HepG2 (cell line): ENCODE data around the gene EEF2. TPM values are rescaled to one million over a fixed set of nuclear protein-coding genes. Genes with fewer than 3 reads are reported as not detected.

Source experiments
- GLI4 ChIP-seq: sonication (generic); formaldehyde crosslinking; IDR thresholded peaks from 2 replicates; pipeline ENCODE4 v1.5.1; 2020; ENCODE audit warnings: missing genetic modification reagents, mild to moderate bottlenecking, moderate library complexity, borderline replicate concordance
- KLF15 ChIP-seq: sonication (generic); formaldehyde crosslinking; IDR thresholded peaks from 2 replicates; pipeline ENCODE4 v1.8.1; 2023; ENCODE audit warnings: borderline replicate concordance, mild to moderate bottlenecking, inconsistent platforms, missing genetic modification reagents, mixed read lengths
- MATR3 ChIP-seq: sonication (generic); formaldehyde crosslinking; IDR thresholded peaks from 2 replicates; pipeline ENCODE4 v1.4.0; 2020; ENCODE audit warnings: missing genetic modification reagents
- NFKBIZ ChIP-seq: IDR thresholded peaks from 2 replicates; pipeline ENCODE4 v1.6.1; 2018; ENCODE audit warnings: missing genetic modification reagents, missing compliant biosample characterization
- NR2F2 ChIP-seq: IDR thresholded peaks from 2 replicates; pipeline ENCODE4 v1.6.1; 2012; ENCODE audit warnings: low read depth, inconsistent platforms, borderline replicate concordance
- SAP130 ChIP-seq: IDR thresholded peaks from 2 replicates; pipeline ENCODE4 v1.6.1; 2016; ENCODE audit warnings: low read depth
- STAT5B ChIP-seq: sonication (generic); formaldehyde crosslinking; IDR thresholded peaks from 2 replicates; pipeline ENCODE4 v1.4.0; 2020; ENCODE audit warnings: missing genetic modification reagents
- YEATS2 ChIP-seq: sonication (generic); formaldehyde crosslinking; IDR thresholded peaks from 2 replicates; pipeline ENCODE4 v1.4.0; 2020; ENCODE audit warnings: missing genetic modification reagents, borderline replicate concordance
- ZNF10 ChIP-seq: sonication (generic); formaldehyde crosslinking; IDR thresholded peaks from 2 replicates; pipeline ENCODE4 v1.4.0; 2020; ENCODE audit warnings: mild to moderate bottlenecking, low read depth, missing genetic modification reagents, borderline replicate concordance
- ZNF282 ChIP-seq: fragments of 450-650 bp; IDR thresholded peaks from 2 replicates; pipeline ENCODE4 v1.6.1; 2018; ENCODE audit not compliant: partially characterized antibody
- ZNF317 ChIP-seq: sonication (generic); formaldehyde crosslinking; IDR thresholded peaks from 2 replicates; pipeline ENCODE4 v1.5.0; 2020; ENCODE audit warnings: mild to moderate bottlenecking, missing genetic modification reagents
- ZNF326 ChIP-seq: sonication (generic); formaldehyde crosslinking; IDR thresholded peaks from 2 replicates; pipeline ENCODE4 v1.4.0; 2020; ENCODE audit warnings: missing genetic modification reagents, borderline replicate concordance
- ZNF350 ChIP-seq: sonication (generic); formaldehyde crosslinking; IDR thresholded peaks from 2 replicates; pipeline ENCODE4 v1.4.0; 2020; ENCODE audit warnings: mild to moderate bottlenecking, low read depth, missing genetic modification reagents, borderline replicate concordance
- ZNF496 ChIP-seq: sonication (generic); formaldehyde crosslinking; IDR thresholded peaks from 2 replicates; pipeline ENCODE4 v1.8.1; 2023; ENCODE audit warnings: mild to moderate bottlenecking, moderate library complexity, missing genetic modification reagents; ENCODE audit not compliant: insufficient replicate concordance
- ZNF549 ChIP-seq: sonication (generic); formaldehyde crosslinking; IDR thresholded peaks from 2 replicates; pipeline ENCODE4 v1.5.0; 2020; ENCODE audit warnings: missing genetic modification reagents
- ZNF589 ChIP-seq: sonication (generic); formaldehyde crosslinking; conservative IDR thresholded peaks from 2 replicates; pipeline ENCODE4 v1.8.0; 2022; ENCODE audit warnings: mild to moderate bottlenecking, moderate library complexity, missing genetic modification reagents
- ZNF615 ChIP-seq: sonication (generic); formaldehyde crosslinking; IDR thresholded peaks from 2 replicates; pipeline ENCODE4 v1.5.0; 2020; ENCODE audit warnings: mild to moderate bottlenecking, missing genetic modification reagents, borderline replicate concordance
- ZNF703 ChIP-seq: sonication (generic); formaldehyde crosslinking; IDR thresholded peaks from 2 replicates; pipeline ENCODE4 v1.5.1; 2020; ENCODE audit warnings: missing genetic modification reagents, mild to moderate bottlenecking, moderate library complexity, borderline replicate concordance
- polyA plus RNA-seq, 8 experiments: library from polyadenylated mRNA; depleted of rRNA in 3 of 8; stranded (reverse) in 7 of 8; unstranded in 1 of 8; fragments of >200 nt; fragmentation: Illumina TruSeq in 4 of 8; extraction: Trizol in 4 of 8; gene quantifications; 2 replicates each; pipeline versions ENCODE4 v1.2.1 to v1.2.3, GENCODE V29; 2011 to 2016; ENCODE audit warnings: low read depth in 4 of 8, missing spikeins in 1 of 8, mixed read lengths in 1 of 8; ENCODE audit not compliant: insufficient read depth in 1 of 8
- total RNA-seq, 5 experiments: library from RNA; depleted of rRNA; stranded (reverse); fragments of >200 nt; fragmentation: Illumina TruSeq; extraction: Trizol; gene quantifications; 2 replicates each; pipeline ENCODE4 v1.2.3, GENCODE V29; 2016; ENCODE audit warnings: low read depth in 1 of 5
- TF ChIP-seq, protein P1 (sequence below): sonication (generic); formaldehyde crosslinking; IDR thresholded peaks from 2 replicates; pipeline ENCODE4 v1.5.0; 2020; ENCODE audit warnings: missing genetic modification reagents
- TF ChIP-seq, protein P2 (sequence below): sonication (generic); formaldehyde crosslinking; IDR thresholded peaks from 2 replicates; pipeline ENCODE4 v1.8.1; 2022; ENCODE audit warnings: low read depth, mild to moderate bottlenecking, missing genetic modification reagents
- TF ChIP-seq, protein P3 (sequence below): sonication (generic); formaldehyde crosslinking; IDR thresholded peaks from 2 replicates; pipeline ENCODE4 v1.4.0; 2020; ENCODE audit warnings: missing genetic modification reagents, borderline replicate concordance
- TF ChIP-seq, protein P4 (sequence below): sonication (generic); formaldehyde crosslinking; IDR thresholded peaks from 2 replicates; pipeline ENCODE4 v1.8.1; 2023; ENCODE audit warnings: mild to moderate bottlenecking, inconsistent platforms, moderate library complexity, missing genetic modification reagents, borderline replicate concordance

The EEF2 gene
- total and polyA plus RNA-seq, 2 of the 13 experiments (the other 11 are each of a cell fraction or from before 2014, with no cell fraction given), result 1,441 to 1,777 TPM

DNA sequence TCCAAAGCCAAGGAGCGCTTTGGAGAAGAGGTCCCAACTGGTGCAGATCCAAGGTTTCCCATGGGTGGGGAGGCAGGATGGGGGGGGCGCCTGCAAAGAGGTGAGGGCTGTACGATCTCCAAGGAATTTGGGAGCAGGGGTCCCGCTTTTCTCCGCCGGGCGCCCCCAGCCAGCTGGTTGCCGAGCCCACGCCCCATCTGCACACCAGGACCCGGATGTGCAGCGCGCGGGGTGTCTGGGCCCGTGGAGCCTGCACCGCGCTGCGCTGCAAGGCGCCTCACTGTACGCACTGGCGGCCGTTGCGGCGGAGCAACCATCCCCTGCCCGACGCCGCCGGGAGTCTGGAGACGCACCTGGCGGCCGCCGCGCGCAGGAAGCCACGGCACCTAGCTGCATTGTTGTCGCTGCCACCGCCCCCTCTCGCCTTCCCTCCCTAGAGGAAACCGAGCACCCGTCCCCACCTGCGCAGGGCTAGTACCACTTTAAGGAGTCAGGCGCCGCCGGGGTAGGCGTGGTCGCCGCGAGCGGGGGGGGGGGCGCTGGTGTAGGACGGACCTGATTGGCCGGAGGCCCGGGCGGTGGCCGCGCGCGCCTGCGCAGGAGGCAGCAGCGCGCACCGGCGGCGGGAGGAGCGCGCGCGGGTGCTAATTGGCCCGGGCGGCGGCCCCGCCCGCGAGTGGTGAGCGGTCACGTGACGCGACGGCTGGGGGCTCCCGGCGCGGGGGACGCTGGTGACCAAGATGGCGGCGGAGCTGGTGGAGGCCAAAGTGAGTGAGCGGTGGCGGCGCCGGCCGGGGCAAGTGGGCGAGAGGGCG is 22.0 kb upstream of the EEF2 start, which contains the start of gene PIAS4 (continued):
- TF ChIP-seq MATR3 (CRISPR knock-in tag), result no peak
- no peak for TF ChIP-seq GLI4 (CRISPR knock-in tag)
- TF ChIP-seq ZNF10 (CRISPR knock-in tag), result no peak
- no peak for TF ChIP-seq NFKBIZ
- no peak for TF ChIP-seq ZNF317 (CRISPR knock-in tag)
- TF ChIP-seq, protein P1, sequence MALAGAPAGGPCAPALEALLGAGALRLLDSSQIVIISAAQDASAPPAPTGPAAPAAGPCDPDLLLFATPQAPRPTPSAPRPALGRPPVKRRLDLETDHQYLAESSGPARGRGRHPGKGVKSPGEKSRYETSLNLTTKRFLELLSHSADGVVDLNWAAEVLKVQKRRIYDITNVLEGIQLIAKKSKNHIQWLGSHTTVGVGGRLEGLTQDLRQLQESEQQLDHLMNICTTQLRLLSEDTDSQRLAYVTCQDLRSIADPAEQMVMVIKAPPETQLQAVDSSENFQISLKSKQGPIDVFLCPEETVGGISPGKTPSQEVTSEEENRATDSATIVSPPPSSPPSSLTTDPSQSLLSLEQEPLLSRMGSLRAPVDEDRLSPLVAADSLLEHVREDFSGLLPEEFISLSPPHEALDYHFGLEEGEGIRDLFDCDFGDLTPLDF (CRISPR knock-in tag), result no peak
- TF ChIP-seq ZNF496 (CRISPR knock-in tag), result no peak
- no peak for TF ChIP-seq ZNF282
- TF ChIP-seq NR2F2, result no peak
- TF ChIP-seq ZNF549, result no peak
- TF ChIP-seq SAP130, result peak; percentile 91
- TF ChIP-seq, protein P2, sequence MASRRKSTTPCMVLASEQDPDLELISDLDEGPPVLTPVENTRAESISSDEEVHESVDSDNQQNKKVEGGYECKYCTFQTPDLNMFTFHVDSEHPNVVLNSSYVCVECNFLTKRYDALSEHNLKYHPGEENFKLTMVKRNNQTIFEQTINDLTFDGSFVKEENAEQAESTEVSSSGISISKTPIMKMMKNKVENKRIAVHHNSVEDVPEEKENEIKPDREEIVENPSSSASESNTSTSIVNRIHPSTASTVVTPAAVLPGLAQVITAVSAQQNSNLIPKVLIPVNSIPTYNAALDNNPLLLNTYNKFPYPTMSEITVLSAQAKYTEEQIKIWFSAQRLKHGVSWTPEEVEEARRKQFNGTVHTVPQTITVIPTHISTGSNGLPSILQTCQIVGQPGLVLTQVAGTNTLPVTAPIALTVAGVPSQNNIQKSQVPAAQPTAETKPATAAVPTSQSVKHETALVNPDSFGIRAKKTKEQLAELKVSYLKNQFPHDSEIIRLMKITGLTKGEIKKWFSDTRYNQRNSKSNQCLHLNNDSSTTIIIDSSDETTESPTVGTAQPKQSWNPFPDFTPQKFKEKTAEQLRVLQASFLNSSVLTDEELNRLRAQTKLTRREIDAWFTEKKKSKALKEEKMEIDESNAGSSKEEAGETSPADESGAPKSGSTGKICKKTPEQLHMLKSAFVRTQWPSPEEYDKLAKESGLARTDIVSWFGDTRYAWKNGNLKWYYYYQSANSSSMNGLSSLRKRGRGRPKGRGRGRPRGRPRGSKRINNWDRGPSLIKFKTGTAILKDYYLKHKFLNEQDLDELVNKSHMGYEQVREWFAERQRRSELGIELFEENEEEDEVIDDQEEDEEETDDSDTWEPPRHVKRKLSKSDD (CRISPR knock-in tag), result no peak
- no peak for TF ChIP-seq ZNF703 (CRISPR knock-in tag)
- TF ChIP-seq YEATS2 (CRISPR knock-in tag), result peak; percentile 90
- TF ChIP-seq, protein P3, sequence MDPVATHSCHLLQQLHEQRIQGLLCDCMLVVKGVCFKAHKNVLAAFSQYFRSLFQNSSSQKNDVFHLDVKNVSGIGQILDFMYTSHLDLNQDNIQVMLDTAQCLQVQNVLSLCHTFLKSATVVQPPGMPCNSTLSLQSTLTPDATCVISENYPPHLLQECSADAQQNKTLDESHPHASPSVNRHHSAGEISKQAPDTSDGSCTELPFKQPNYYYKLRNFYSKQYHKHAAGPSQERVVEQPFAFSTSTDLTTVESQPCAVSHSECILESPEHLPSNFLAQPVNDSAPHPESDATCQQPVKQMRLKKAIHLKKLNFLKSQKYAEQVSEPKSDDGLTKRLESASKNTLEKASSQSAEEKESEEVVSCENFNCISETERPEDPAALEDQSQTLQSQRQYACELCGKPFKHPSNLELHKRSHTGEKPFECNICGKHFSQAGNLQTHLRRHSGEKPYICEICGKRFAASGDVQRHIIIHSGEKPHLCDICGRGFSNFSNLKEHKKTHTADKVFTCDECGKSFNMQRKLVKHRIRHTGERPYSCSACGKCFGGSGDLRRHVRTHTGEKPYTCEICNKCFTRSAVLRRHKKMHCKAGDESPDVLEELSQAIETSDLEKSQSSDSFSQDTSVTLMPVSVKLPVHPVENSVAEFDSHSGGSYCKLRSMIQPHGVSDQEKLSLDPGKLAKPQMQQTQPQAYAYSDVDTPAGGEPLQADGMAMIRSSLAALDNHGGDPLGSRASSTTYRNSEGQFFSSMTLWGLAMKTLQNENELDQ (CRISPR knock-in tag), result no peak
- no peak for TF ChIP-seq STAT5B (CRISPR knock-in tag)
- peak; percentile 69 for TF ChIP-seq ZNF350
- TF ChIP-seq ZNF615 (CRISPR knock-in tag), result no peak
- TF ChIP-seq, protein P4, sequence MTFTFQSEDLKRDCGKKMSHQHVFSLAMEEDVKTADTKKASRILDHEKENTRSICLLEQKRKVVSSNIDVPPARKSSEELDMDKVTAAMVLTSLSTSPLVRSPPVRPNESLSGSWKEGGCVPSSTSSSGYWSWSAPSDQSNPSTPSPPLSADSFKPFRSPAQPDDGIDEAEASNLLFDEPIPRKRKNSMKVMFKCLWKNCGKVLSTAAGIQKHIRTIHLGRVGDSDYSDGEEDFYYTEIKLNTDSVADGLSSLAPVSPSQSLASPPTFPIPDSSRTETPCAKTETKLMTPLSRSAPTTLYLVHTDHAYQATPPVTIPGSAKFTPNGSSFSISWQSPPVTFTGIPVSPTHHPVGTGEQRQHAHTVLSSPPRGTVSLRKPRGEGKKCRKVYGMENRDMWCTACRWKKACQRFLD (CRISPR knock-in tag), result peak; percentile 52; the same call in 1 of the 2 replicates
- no peak for TF ChIP-seq KLF15 (CRISPR knock-in tag)
- TF ChIP-seq ZNF589 (CRISPR knock-in tag), result no peak
- no peak for TF ChIP-seq ZNF326 (CRISPR knock-in tag)
